Measurements from ENCODE around the gene ABCA4. TPM values are rescaled to one million over a fixed set of nuclear protein-coding genes. Genes with fewer than 3 reads are reported as not detected.

The ABCA4 gene
- total RNA-seq, 2 donors from 2014 or later = under 0.01 TPM

- no peak overlapping the region for H3K27ac ChIP-seq
- intact Hi-C loops (cut with DNase I) = no loop called here
- TF ChIP-seq CTCF (IDR thresholded peaks at IDR 0.05) (no peak), POLR2A (IDR thresholded peaks at IDR 0.05) (no peak)
- H3K9me3 ChIP-seq = no peaks in the 10 kb centered on the region
- H3K4me3 ChIP-seq = no peak overlapping the region
- H3K27me3 ChIP-seq = no peaks in the 10 kb centered on the region
- no peaks in the 10 kb centered on the region for H3K36me3 ChIP-seq (replicated peaks in 1 of 2; ENCODE audit: insufficient read depth in 1 of 2, low read depth in 2 of 2)
- no peaks in the 10 kb centered on the region for H3K4me1 ChIP-seq
- DNase-seq = no peak
- ATAC-seq = no peak
- 67 to 85% methylated on average over 5 of the region's 5 CpGs for whole genome bisulfite sequencing, 2 donors
These were observed 131.3 kb downstream of the ABCA4 start for GRCh38 chr1:93989601-93990000.

- no peak overlapping the region for H3K27ac ChIP-seq
- no peaks in the 10 kb centered on the region for H3K4me1 ChIP-seq
- ATAC-seq = no peak
These were observed 132.2 kb downstream of the ABCA4 start for GRCh38 chr1:93988634-93989350.

GRCh38 chr1:93981274-93981667 lies 139.7 kb downstream of the ABCA4 start:
- ATAC-seq = no peak

More at GRCh38 chr1:93988634-93989350, 132.2 kb downstream of the ABCA4 start:
- no peak for TF ChIP-seq POLR2A (IDR thresholded peaks at IDR 0.05)
- TF ChIP-seq CTCF (IDR thresholded peaks at IDR 0.05) = no peak
- H3K4me3 ChIP-seq = no peak overlapping the region
- intact Hi-C loops (cut with DNase I) = no loop called here
- no peaks in the 10 kb centered on the region for H3K36me3 ChIP-seq (replicated peaks in 1 of 2; ENCODE audit: insufficient read depth in 1 of 2, low read depth in 2 of 2)
- no peaks in the 10 kb centered on the region for H3K27me3 ChIP-seq
- WGBS, 2 donors = 50 to 72% methylated on average over 3 of the region's 3 CpGs
- no peaks in the 10 kb centered on the region for H3K9me3 ChIP-seq
- no peak for DNase-seq

GRCh38 chr1:93980320-93981273 lies 140.4 kb downstream of the ABCA4 start:
- intact Hi-C loops (cut with DNase I) = no loop called here
- Histone ChIP-seq H3K4me1 (peaks cover 18% of the 10 kb centered on the region), H3K36me3 (replicated peaks in 1 of 2; ENCODE audit: insufficient read depth in 1 of 2, low read depth in 2 of 2) (no peaks in the 10 kb centered on the region), H3K4me3 (no peak overlapping the region), H3K27me3 (no peaks in the 10 kb centered on the region), H3K9me3 (no peaks in the 10 kb centered on the region), H3K27ac (peak overlapping the region; percentile 29 to 77 (median 65))
- WGBS, 2 donors = 88 to 92% methylated on average over 9 to 10 of the region's 10 CpGs
- ATAC-seq (peak; percentile 5), DNase-seq (no peak)
- TF ChIP-seq POLR2A (IDR thresholded peaks at IDR 0.05) (no peak), CTCF (IDR thresholded peaks at IDR 0.05) (peak in 1 of 7 experiments; percentile 7)

More at GRCh38 chr1:93981274-93981667, 139.7 kb downstream of the ABCA4 start:
- Histone ChIP-seq H3K36me3 (replicated peaks in 1 of 2; ENCODE audit: insufficient read depth in 1 of 2, low read depth in 2 of 2) (no peaks in the 10 kb centered on the region), H3K27me3 (no peaks in the 10 kb centered on the region), H3K27ac (no peak overlapping the region), H3K4me3 (no peak overlapping the region), H3K4me1 (peaks cover 18% of the 10 kb centered on the region), H3K9me3 (no peaks in the 10 kb centered on the region)
- DNase-seq = no peak
- TF ChIP-seq POLR2A (IDR thresholded peaks at IDR 0.05) (no peak), CTCF (IDR thresholded peaks at IDR 0.05) (no peak)
- intact Hi-C loops (cut with DNase I) = no loop called here
- WGBS, 2 donors = 96 to 100% methylated on average over 1 of the region's 1 CpG
